ENCODE data around the gene TMEM116. TPM values are rescaled to one million over a fixed set of nuclear protein-coding genes. Genes with fewer than 3 reads are reported as not detected.

Gene TMEM116
- total RNA-seq, 2 experiments from 2014 or later, result 10.1 to 10.5 TPM

GRCh38 chr12:111907740-111908139 lies 105.2 kb downstream of the TMEM116 start:
- Mint-ChIP-seq H3K36me3 (peaks cover 36% of the 10 kb centered on the region), H3K4me1 (no peaks in the 10 kb centered on the region), H3K4me3 (no peak overlapping the region), H3K27ac (no peak overlapping the region), H3K9me3 (peaks cover 14% of the 10 kb centered on the region), H3K27me3 (no peaks in the 10 kb centered on the region)
- no peak for DNase-seq

DNA sequence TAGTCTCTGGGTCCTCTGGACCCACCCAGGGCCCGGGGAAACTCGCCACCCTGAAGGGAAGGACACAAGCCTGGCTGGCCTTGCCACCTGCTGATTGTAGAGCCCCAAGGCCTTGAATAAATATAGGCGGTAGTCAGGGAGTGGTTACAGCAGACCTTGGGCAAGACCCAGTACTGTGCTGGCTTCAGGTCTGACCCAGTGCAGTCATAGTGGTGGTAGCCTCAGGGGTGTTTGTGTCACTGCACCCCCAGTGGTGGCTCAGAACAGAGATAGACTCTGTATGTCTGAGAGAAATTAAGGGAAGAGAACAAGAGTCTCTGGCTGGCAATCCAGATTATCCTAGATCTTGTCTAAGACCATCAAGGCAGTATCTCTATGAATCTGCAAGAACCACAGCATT lies 107.5 kb downstream of the TMEM116 start:
- no peak overlapping the region for H3K27ac Mint-ChIP-seq
- H3K36me3 Mint-ChIP-seq, result peaks cover 34% of the 10 kb centered on the region
- peaks cover 14% of the 10 kb centered on the region for H3K9me3 Mint-ChIP-seq
- no peak overlapping the region for H3K4me3 Mint-ChIP-seq
- H3K27me3 Mint-ChIP-seq, result no peaks in the 10 kb centered on the region
- no peaks in the 10 kb centered on the region for H3K4me1 Mint-ChIP-seq
- no peak for DNase-seq

- no peak for DNase-seq
- no peak overlapping the region for H3K27ac Mint-ChIP-seq
- H3K4me1 Mint-ChIP-seq, result no peaks in the 10 kb centered on the region
- no peaks in the 10 kb centered on the region for H3K27me3 Mint-ChIP-seq
- no peak overlapping the region for H3K4me3 Mint-ChIP-seq
- peaks cover 36% of the 10 kb centered on the region for H3K36me3 Mint-ChIP-seq
- peaks cover 14% of the 10 kb centered on the region for H3K9me3 Mint-ChIP-seq
Observed at GRCh38 chr12:111904446-111904975, 108.5 kb downstream of the TMEM116 start.

GRCh38 chr12:111901182-111901581 lies 111.8 kb downstream of the TMEM116 start:
- Mint-ChIP-seq H3K27me3 (no peaks in the 10 kb centered on the region), H3K4me1 (no peaks in the 10 kb centered on the region), H3K4me3 (no peak overlapping the region), H3K9me3 (peaks cover under 1% of the 10 kb centered on the region), H3K27ac (no peak overlapping the region), H3K36me3 (peaks cover 32% of the 10 kb centered on the region)
- DNase-seq, result no peak

DNA sequence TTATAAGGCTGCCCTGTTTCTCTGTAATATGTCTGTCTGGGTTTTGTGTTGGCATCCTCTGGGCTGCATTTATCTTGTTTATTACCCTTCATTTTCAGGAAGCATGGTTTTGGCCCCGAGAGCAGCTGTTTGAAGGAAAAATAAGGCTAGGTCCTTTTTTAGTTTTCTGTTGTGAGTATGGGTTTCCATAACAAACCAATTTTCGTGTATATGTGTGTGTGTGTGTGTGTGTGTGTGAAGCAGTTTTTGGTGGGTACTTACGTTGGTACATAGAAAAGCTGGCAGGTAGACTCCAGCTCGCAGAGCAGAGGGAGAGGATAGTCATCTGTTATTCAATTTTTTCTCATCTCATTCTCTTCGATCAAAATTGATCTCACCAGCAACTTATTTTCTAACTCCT lies 118.4 kb downstream of the TMEM116 start:
- H3K27ac Mint-ChIP-seq, result no peak overlapping the region
- no peaks in the 10 kb centered on the region for H3K4me1 Mint-ChIP-seq
- no peak for DNase-seq
- no peaks in the 10 kb centered on the region for H3K27me3 Mint-ChIP-seq
- peaks cover 29% of the 10 kb centered on the region for H3K36me3 Mint-ChIP-seq
- H3K4me3 Mint-ChIP-seq, result no peak overlapping the region
- no peaks in the 10 kb centered on the region for H3K9me3 Mint-ChIP-seq

GRCh38 chr12:111893287-111893686 lies 119.7 kb downstream of the TMEM116 start:
- Mint-ChIP-seq H3K27ac (no peak overlapping the region), H3K4me3 (no peak overlapping the region), H3K27me3 (no peaks in the 10 kb centered on the region), H3K4me1 (no peaks in the 10 kb centered on the region), H3K36me3 (peaks cover 25% of the 10 kb centered on the region), H3K9me3 (no peaks in the 10 kb centered on the region)
- no peak for DNase-seq

GRCh38 chr12:111887926-111888745 lies 124.8 kb downstream of the TMEM116 start:
- Mint-ChIP-seq H3K36me3 (peaks cover 25% of the 10 kb centered on the region), H3K27me3 (no peaks in the 10 kb centered on the region), H3K4me3 (no peak overlapping the region), H3K27ac (no peak overlapping the region), H3K9me3 (no peaks in the 10 kb centered on the region), H3K4me1 (no peaks in the 10 kb centered on the region)
- DNase-seq, result no peak

GRCh38 chr12:111886662-111887545 lies 126.1 kb downstream of the TMEM116 start:
- Mint-ChIP-seq H3K27me3 (no peaks in the 10 kb centered on the region), H3K27ac (peak overlapping the region; percentile 15), H3K9me3 (no peaks in the 10 kb centered on the region), H3K4me3 (no peak overlapping the region), H3K36me3 (peaks cover 25% of the 10 kb centered on the region), H3K4me1 (no peaks in the 10 kb centered on the region)
- DNase-seq, result no peak

DNA sequence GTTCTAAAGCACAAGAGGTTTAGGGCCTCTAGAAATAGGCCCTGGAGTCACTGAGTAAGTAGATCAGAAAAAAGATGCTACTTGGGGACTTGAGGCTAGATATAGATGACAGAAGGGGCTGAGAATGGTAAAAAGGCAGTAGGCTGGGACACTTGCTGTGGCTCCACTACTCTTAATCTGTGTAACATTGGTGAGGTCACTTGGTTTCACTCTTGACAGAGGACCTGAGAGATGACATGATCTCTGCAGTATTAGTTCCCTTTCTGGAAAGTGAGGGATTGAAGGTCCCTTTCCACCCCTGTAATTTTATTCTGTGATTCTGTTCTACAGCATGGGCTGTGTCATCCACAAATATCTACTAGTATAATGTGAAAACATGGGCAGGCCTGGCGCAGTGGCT lies 131.2 kb downstream of the TMEM116 start:
- Mint-ChIP-seq H3K4me3 (no peak overlapping the region), H3K4me1 (no peaks in the 10 kb centered on the region), H3K27ac (no peak overlapping the region), H3K9me3 (no peaks in the 10 kb centered on the region), H3K27me3 (no peaks in the 10 kb centered on the region), H3K36me3 (peaks cover 20% of the 10 kb centered on the region)
- no peak for DNase-seq

Other genes starting within 250 kb of the TMEM116 start
- 1 to 10 TPM; 1.4 to 1.6 TPM for gene ALDH2, start 246.2 kb downstream of the TMEM116 start, total RNA-seq
- 10 to 100 TPM; 73.7 to 75.0 TPM for gene MAPKAPK5, start 170.9 kb downstream of the TMEM116 start, total RNA-seq
- gene ERP29, start 261 bp upstream of the TMEM116 start, total RNA-seq, result 10 to 100 TPM; 79.9 to 85.6 TPM
- gene NAA25, start 95.6 kb upstream of the TMEM116 start, total RNA-seq, result 10 to 100 TPM; 51.3 to 54.9 TPM
- gene TRAFD1, start 112.4 kb upstream of the TMEM116 start, total RNA-seq, result 10 to 100 TPM; 49.6 to 49.8 TPM